IgD-negative memory B cell (primary cell): ENCODE measurements around the gene CDX1. TPM values are rescaled to one million over a fixed set of nuclear protein-coding genes. Genes with fewer than 3 reads are reported as not detected.
A peak's percentile ranks its signal among the peaks of the same experiment; 100 is the strongest.

Experiments
- H3K27ac Mint-ChIP-seq, 3 donors: one replicate each; pipeline ENCODE4 v1.8.0; 2020 to 2022; ENCODE audit warnings: mild to moderate bottlenecking in 3 of 3, mixed read lengths in 3 of 3, moderate library complexity in 1 of 3
- H3K27me3 Mint-ChIP-seq: one replicate; pipeline ENCODE4 v1.8.0; 2021; ENCODE audit warnings: mixed read lengths
- H3K36me3 Mint-ChIP-seq: one replicate; pipeline ENCODE4 v1.8.0; 2020; ENCODE audit warnings: mild to moderate bottlenecking, mixed read lengths
- H3K4me1 Mint-ChIP-seq, 3 donors: one replicate each; pipeline ENCODE4 v1.8.0; 2020 to 2022; ENCODE audit warnings: mixed read lengths in 3 of 3, mild to moderate bottlenecking in 1 of 3
- H3K4me3 Mint-ChIP-seq, 4 donors: one replicate each; pipeline ENCODE4 v1.8.0; 2020 to 2022; ENCODE audit warnings: mild to moderate bottlenecking in 4 of 4, mixed read lengths in 4 of 4, moderate library complexity in 3 of 4
- H3K9me3 Mint-ChIP-seq, 3 donors: one replicate each; pipeline ENCODE4 v1.8.0; 2020 to 2021; ENCODE audit warnings: mixed read lengths in 3 of 3, mild to moderate bottlenecking in 1 of 3
- polyA plus RNA-seq: library from polyadenylated mRNA; unstranded; fragments of 300-500 nt; fragmentation: Illumina TruSeq; gene quantifications from one replicate; pipeline ENCODE4 v1.2.3, GENCODE V29; 2021

CDX1 gene
- polyA plus RNA-seq, 1 donor from 2014 or later = not detected

DNA sequence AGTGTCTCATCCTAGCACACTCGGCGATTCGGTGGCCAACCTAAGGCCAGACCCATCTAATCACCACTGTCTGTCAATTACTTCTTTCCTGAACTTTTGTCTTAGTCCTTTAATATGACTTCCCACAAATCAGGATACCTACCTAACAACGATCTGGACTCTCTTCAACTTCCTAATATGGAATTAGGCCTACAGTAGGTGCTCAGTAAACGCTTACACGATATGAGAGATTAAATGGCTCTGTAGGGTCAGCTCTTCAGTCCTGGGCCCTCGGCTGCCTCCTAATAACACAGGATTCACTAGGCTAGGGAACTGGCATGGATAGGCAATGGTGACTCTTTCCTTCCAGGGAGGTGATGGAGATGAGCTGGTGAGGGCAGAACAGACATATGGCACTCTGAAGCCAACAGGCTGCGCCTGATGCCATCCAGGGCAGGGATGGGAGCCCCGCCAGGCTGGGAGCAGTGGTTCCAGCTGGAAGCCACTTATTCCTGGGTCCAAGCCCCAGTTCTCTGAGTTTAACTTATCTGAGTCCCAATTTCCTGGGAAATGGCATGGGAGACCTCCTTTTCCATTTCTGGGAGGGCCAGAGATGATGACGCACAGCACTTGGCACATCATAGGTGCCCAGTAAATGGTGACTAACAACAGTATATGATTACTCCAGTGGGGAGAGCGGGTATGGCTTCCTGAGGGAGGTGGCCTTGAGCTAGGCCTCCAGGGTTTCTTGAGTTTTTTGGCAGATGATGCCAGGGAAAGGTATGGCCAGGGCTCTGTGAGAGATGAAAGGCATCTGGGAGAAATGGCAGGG lies 18.3 kb upstream of the CDX1 start:
- peaks cover 0 to 2% (median 1%) of the 10 kb centered on the region in 3 donors for H3K4me1 Mint-ChIP-seq
- H3K27me3 Mint-ChIP-seq = no peaks in the 10 kb centered on the region
- no peaks in the 10 kb centered on the region for H3K9me3 Mint-ChIP-seq
- H3K4me3 Mint-ChIP-seq = no peak overlapping the region
- no peak overlapping the region for H3K27ac Mint-ChIP-seq
- peaks cover 2% of the 10 kb centered on the region for H3K36me3 Mint-ChIP-seq

DNA sequence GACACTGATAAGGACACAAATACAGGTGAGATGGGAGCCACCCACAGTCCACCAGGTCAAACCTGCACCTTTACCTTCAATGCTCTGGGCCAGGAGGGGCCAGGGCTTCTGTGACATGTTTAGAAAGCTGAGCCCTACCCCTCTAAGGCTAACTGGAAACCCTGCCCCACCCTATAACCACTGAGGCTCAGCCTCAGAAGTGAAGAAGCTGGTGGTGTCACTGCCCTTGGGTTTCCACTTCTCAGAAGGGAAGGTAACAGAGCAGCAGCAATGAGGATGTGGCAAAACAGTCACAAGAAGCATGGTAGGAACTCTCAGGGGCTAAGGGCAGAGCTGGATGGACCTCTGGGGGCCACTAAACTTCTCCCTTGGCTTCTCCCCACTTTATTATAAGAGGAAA lies 17.0 kb upstream of the CDX1 start:
- Mint-ChIP-seq H3K4me1 (peaks cover 4 to 9% (median 7%) of the 10 kb centered on the region in 3 donors), H3K27me3 (no peaks in the 10 kb centered on the region), H3K27ac (peak overlapping the region in 1 of 3 donors; percentile 57), H3K4me3 (no peak overlapping the region), H3K36me3 (peaks cover 2% of the 10 kb centered on the region), H3K9me3 (no peaks in the 10 kb centered on the region)

GRCh38 chr5:150152636-150153462 lies 13.7 kb upstream of the CDX1 start:
- peaks cover 4 to 25% (median 12%) of the 10 kb centered on the region in 3 donors for H3K4me1 Mint-ChIP-seq
- no peak overlapping the region for H3K27ac Mint-ChIP-seq
- H3K27me3 Mint-ChIP-seq = peaks cover 5% of the 10 kb centered on the region
- peaks cover 2% of the 10 kb centered on the region for H3K36me3 Mint-ChIP-seq
- no peaks in the 10 kb centered on the region for H3K9me3 Mint-ChIP-seq
- H3K4me3 Mint-ChIP-seq = no peak overlapping the region

GRCh38 chr5:150153483-150153882 lies 13.1 kb upstream of the CDX1 start:
- H3K4me1 Mint-ChIP-seq = peaks cover 4 to 25% (median 12%) of the 10 kb centered on the region in 3 donors
- no peaks in the 10 kb centered on the region for H3K9me3 Mint-ChIP-seq
- H3K4me3 Mint-ChIP-seq = no peak overlapping the region
- peaks cover 5% of the 10 kb centered on the region for H3K27me3 Mint-ChIP-seq
- peaks cover 2% of the 10 kb centered on the region for H3K36me3 Mint-ChIP-seq
- peak overlapping the region in 1 of 3 donors; percentile 60 for H3K27ac Mint-ChIP-seq

DNA sequence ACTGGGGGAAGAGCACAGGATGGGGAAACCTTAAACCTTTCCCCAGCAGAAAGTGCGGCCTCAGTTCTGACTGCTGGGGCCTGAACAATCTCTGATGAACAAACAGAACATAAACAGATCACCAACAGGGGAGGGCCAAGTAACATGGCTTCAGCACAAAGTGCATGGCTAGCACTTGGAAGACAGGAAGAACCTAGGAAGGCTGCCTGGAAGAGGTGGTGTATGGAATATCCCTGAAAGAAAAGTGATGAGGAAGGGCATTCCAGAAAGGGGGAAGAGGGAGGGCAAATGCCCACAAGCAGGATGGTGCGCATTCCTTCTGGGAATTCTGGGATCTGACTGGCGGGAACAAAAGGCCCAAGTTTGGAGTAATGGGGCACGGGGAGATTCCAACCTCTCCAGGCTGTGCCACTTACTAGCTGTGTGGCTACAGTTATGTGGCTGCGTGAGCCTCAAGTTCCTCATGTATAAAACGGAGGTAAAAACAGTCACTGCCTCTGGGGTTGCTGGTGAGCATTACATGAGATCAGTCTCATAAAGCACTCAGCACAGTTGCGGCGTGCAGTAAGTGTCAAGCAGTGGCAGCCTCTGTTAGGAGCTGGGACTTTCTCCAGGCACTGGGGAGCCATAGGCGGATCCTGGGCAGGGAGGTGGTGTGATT lies 12.5 kb upstream of the CDX1 start:
- Mint-ChIP-seq H3K9me3 (no peaks in the 10 kb centered on the region), H3K36me3 (peaks cover 2% of the 10 kb centered on the region), H3K27me3 (peaks cover 5% of the 10 kb centered on the region), H3K4me1 (peaks cover 4 to 27% (median 12%) of the 10 kb centered on the region in 3 donors), H3K4me3 (peak overlapping the region; percentile 13 to 89 (median 80)), H3K27ac (peak overlapping the region in 2 of 3 donors; percentile 13 to 60)

DNA sequence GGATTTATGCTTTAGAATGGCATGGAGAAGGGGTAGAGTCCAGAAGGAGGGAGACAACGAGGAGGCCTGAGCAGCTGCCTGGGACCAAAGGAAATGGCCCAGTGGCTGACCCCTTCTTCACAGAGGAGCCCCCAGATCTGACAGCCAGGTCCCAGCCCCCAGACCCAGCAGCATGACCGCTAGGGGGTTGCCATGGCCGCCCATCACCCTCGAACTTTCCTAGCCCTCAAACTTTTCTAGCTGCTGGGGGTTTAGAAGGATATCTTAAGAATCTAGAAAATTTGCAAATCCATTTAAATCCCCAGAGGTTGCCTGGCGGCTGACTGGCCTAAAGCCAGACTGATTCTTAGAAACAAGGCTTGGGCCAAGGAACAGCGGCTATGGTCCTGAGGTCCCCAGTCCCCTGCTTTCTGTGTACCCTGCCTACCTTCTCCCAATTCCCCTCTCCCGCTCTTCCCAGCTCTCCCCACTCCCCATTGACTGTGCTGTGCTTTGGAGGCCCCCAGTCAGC lies 11.9 kb upstream of the CDX1 start:
- H3K36me3 Mint-ChIP-seq = peaks cover 2% of the 10 kb centered on the region
- peaks cover 4 to 27% (median 12%) of the 10 kb centered on the region in 3 donors for H3K4me1 Mint-ChIP-seq
- peak overlapping the region; percentile 13 to 89 (median 80) for H3K4me3 Mint-ChIP-seq
- H3K9me3 Mint-ChIP-seq = no peaks in the 10 kb centered on the region
- H3K27ac Mint-ChIP-seq = peak overlapping the region in 1 of 3 donors; percentile 13
- peaks cover 5% of the 10 kb centered on the region for H3K27me3 Mint-ChIP-seq

GRCh38 chr5:150155258-150156026 lies 11.1 kb upstream of the CDX1 start, which contains the start of gene PDGFRB:
PDGFRB (minus strand) TSS chr5:150155845; CDS start chr5:150137047, 18,798 bp downstream.
- H3K4me1 Mint-ChIP-seq = peaks cover 4 to 27% (median 12%) of the 10 kb centered on the region in 3 donors
- peak within 1 kb of the TSS; percentile 71 to 97 (median 88) for H3K4me3 Mint-ChIP-seq
- no peaks in the 10 kb centered on the region for H3K9me3 Mint-ChIP-seq
- H3K27ac Mint-ChIP-seq = peak within 1 kb of the TSS in 1 of 3 donors; percentile 36
- peaks cover 2% of the 10 kb centered on the region for H3K36me3 Mint-ChIP-seq
- peaks cover 5% of the 10 kb centered on the region for H3K27me3 Mint-ChIP-seq

DNA sequence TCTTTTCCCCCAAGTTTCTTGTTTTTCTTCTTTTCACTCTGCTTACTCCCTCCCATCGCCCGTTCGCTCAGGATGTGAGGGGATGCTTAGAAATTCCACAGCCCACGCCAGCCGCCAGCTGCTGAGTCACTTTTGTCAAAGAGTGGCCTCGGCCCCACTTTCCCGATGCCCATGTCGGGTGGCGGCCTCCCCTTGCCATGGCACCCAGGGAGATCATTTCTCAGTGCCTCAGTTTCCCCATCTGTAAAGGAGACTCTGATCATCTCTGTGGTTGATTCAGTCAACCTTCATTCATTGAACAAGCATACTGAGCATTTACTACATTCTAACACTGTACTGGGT lies 10.6 kb upstream of the CDX1 start:
- Mint-ChIP-seq H3K4me1 (peaks cover 4 to 29% (median 16%) of the 10 kb centered on the region in 3 donors), H3K27ac (peak overlapping the region in 1 of 3 donors; percentile 36), H3K9me3 (no peaks in the 10 kb centered on the region), H3K27me3 (peaks cover 5% of the 10 kb centered on the region), H3K36me3 (peaks cover 2% of the 10 kb centered on the region), H3K4me3 (peak overlapping the region; percentile 71 to 97 (median 88))

DNA sequence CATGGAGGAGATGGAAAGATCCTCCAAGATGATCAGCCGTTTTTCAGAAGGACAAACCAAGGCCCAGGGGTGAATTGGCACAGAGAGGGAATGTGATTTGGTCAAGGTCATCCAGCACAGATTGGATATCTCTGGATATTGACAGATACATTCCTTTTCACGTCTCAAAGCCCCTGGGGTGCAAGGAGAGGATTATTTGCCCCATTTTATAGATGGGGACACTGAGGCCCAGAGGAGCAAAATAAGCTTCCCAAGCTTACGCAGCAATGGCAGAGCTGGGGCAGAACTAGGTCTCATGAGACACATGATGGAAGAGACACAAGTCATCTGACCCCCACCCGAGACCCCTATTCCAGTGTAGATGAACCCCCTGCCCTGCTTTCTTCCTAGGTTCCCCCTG lies 10.0 kb upstream of the CDX1 start:
- H3K4me1 Mint-ChIP-seq = peaks cover 4 to 31% (median 17%) of the 10 kb centered on the region in 3 donors
- H3K9me3 Mint-ChIP-seq = no peaks in the 10 kb centered on the region
- peaks cover 2% of the 10 kb centered on the region for H3K36me3 Mint-ChIP-seq
- H3K27me3 Mint-ChIP-seq = peaks cover 5% of the 10 kb centered on the region
- H3K27ac Mint-ChIP-seq = peak overlapping the region in 1 of 3 donors; percentile 36
- peak overlapping the region; percentile 71 to 97 (median 88) for H3K4me3 Mint-ChIP-seq

DNA sequence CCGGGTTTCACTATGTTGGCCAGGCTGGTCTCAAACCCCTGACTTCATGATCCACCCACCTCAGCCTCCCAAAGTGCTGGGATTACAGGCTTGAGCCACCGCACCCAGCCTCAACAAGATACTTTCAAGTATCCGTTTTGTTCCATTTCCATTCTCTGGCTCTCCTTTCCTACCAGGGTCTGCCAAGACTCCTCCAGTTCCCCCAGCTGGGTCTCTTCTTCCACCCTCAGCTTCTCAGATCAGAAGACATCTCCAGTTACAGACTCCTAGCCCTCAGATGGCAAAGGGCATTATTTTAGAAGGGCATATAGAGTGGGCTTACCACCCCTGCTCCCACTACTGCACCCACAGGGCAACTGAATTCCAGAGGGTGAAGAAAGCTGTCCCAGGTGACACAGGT lies 9.4 kb upstream of the CDX1 start:
- H3K4me3 Mint-ChIP-seq = peak overlapping the region; percentile 12 to 41 (median 28)
- H3K27ac Mint-ChIP-seq = peak overlapping the region in 1 of 3 donors; percentile 41
- H3K4me1 Mint-ChIP-seq = peaks cover 4 to 33% (median 18%) of the 10 kb centered on the region in 3 donors
- H3K9me3 Mint-ChIP-seq = no peaks in the 10 kb centered on the region
- H3K36me3 Mint-ChIP-seq = peaks cover 2% of the 10 kb centered on the region
- H3K27me3 Mint-ChIP-seq = peaks cover 5% of the 10 kb centered on the region

DNA sequence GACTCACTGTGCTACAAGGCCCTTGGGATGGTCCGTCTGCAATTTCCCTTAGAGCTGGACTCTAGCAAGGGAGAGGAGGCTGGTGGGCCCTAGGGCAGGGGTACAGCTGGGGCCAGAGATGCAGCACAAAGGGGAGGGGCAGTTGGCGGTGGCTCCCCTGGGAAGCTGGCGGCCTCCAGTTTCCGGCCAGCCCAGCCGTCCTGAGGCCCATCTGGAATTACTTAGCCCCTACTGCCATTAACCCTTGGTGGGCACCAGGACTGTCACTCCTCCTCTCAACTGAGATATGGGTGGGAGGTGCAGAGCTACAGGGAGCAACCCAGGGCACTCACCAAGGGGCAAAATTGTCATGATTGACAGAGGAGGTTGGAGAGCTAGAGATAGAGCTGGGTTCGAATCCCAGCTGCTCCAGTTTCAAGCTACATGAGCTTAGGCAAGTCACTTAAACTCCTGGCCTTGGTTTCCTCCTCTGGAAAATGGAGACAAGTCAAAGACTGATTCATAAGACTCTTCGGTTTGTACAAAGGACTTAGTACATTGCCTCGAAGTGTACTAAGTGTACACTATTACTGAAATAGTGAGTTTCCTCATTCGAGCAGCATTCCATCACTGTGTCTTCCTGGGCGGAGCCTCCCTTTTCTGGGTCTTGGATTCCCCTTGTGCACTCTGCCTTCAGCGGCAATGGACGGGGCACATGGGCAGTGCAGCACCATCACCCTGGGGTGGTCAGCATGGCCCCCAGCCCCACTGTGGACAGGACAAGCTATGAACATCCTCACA lies 8.2 kb upstream of the CDX1 start:
- Mint-ChIP-seq H3K27me3 (peaks cover 5% of the 10 kb centered on the region), H3K36me3 (peaks cover 2% of the 10 kb centered on the region), H3K9me3 (no peaks in the 10 kb centered on the region), H3K4me3 (no peak overlapping the region), H3K27ac (peak overlapping the region in 1 of 3 donors; percentile 80), H3K4me1 (peaks cover 7 to 35% (median 19%) of the 10 kb centered on the region in 3 donors)

- peaks cover 2% of the 10 kb centered on the region for H3K36me3 Mint-ChIP-seq
- peaks cover 7 to 33% (median 20%) of the 10 kb centered on the region in 3 donors for H3K4me1 Mint-ChIP-seq
- H3K4me3 Mint-ChIP-seq = no peak overlapping the region
- no peaks in the 10 kb centered on the region for H3K9me3 Mint-ChIP-seq
- no peak overlapping the region for H3K27ac Mint-ChIP-seq
- peaks cover 5% of the 10 kb centered on the region for H3K27me3 Mint-ChIP-seq
Observed at GRCh38 chr5:150159031-150159430, 7.5 kb upstream of the CDX1 start.

- H3K4me3 Mint-ChIP-seq = peak overlapping the region in 1 of 4 donors; percentile 5
- no peak overlapping the region for H3K27ac Mint-ChIP-seq
- H3K36me3 Mint-ChIP-seq = peaks cover 2% of the 10 kb centered on the region
- peaks cover 5% of the 10 kb centered on the region for H3K27me3 Mint-ChIP-seq
- H3K9me3 Mint-ChIP-seq = no peaks in the 10 kb centered on the region
- peaks cover 3 to 27% (median 16%) of the 10 kb centered on the region in 3 donors for H3K4me1 Mint-ChIP-seq
Observed at GRCh38 chr5:150159741-150160179, 6.8 kb upstream of the CDX1 start.
